Measurements from ENCODE around the gene SBNO2. TPM values are rescaled to one million over a fixed set of nuclear protein-coding genes. Genes with fewer than 3 reads are reported as not detected.

SBNO2 gene
- total RNA-seq, 6 experiments from 2014 or later: 21.5 to 54.4 (median 25.5) TPM

DNA sequence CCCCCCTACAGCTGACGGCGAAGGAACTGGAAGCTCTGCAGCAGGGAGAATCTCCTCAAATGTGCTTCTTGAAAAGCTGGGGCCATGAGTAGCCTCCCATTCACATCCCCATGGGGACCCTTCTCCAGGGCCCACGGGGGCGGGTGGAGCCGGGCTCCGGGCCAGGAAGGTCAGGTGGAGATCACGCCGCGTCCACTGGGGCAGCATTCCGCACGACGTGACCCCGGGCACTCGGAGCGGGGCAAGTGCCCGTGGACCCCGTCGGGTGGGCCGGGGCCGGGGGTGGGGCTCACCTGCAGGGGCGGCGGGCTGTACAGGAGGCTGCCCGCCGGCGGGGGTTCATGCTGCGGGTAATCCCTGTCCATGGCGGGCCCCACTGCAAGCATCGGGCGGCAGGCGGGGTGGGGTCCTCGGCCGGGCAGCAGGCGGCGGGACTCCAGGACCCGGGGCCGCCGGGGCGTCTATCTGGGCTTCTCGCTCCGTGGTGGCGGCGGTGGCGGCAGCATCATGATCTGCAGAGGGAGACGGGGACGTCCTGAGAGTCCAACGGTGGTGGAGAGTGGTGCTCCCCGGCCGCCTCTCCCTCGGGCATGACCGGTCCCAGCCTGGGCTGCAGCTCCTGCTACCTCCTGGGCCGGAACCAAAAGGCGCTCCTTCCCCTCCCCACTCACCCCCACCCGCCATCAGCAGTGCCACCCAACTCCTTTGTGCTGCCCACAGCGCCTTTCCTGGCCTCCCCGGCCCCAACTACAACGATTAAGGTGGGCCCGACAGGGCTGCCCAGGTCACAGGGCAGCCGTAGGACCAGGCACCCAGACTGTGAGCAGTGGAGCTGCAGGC is 20.0 kb downstream of the SBNO2 start:
- no peak for ATAC-seq
- WGBS (ENCODE audit: insufficient coverage, low coverage, low lambda C conversion rate, missing lambda C conversion rate): 55% methylated on average over 4 of the region's 58 CpGs
- Histone ChIP-seq H3K4me1 (peaks cover 0 to 27% (median 9%) of the 10 kb centered on the region in 4 donors), H3K36me3 (peaks cover 0 to 12% (median 11%) of the 10 kb centered on the region in 4 donors), H3K27me3 (no peaks in the 10 kb centered on the region), H3K27ac (peak overlapping the region; percentile 92 to 99 (median 95)), H3K9me3 (no peaks in the 10 kb centered on the region), H3K4me3 (peak overlapping the region; percentile 41 to 46 (median 43))
- DNase-seq: peak in 1 of 3 donors; percentile 53
- TF ChIP-seq, protein P1, sequence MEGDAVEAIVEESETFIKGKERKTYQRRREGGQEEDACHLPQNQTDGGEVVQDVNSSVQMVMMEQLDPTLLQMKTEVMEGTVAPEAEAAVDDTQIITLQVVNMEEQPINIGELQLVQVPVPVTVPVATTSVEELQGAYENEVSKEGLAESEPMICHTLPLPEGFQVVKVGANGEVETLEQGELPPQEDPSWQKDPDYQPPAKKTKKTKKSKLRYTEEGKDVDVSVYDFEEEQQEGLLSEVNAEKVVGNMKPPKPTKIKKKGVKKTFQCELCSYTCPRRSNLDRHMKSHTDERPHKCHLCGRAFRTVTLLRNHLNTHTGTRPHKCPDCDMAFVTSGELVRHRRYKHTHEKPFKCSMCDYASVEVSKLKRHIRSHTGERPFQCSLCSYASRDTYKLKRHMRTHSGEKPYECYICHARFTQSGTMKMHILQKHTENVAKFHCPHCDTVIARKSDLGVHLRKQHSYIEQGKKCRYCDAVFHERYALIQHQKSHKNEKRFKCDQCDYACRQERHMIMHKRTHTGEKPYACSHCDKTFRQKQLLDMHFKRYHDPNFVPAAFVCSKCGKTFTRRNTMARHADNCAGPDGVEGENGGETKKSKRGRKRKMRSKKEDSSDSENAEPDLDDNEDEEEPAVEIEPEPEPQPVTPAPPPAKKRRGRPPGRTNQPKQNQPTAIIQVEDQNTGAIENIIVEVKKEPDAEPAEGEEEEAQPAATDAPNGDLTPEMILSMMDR (IDR thresholded peaks at IDR 0.05): no peak
- TF ChIP-seq POLR2A (IDR thresholded peaks at IDR 0.05): no peak
- intact Hi-C loops (cut with DNase I): no loop called here

DNA sequence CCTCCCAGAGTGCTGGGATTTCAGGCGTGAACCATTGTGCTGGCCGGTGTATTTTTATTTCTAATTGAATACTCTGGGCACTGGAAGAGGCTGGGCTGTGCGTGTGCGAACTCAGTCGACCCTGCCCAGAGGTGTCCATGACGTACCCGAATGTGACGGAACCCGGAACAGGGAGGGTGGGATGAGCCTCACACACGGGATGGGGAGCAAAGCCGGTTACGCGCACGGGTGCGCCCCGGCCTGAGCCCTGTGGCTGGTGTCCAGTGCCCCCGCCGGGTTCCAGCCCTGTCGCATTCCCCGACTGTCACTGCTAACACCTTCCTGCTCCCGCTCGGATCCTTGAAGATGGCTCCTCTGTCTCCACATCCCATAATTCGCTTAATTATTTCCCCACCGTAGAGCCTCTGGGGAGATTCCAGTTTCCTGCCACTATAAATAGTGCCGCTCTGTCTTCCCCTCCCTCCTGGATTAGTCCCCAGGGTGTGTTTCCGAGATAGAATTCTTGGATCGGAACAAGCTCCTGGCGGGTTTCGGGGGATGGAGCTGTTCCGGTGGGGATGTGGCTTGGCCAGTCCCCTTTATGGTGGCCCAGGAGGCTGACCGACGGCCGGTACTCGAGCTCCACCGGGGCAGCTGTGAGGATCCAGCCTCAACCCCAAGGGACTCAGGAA is 22.0 kb downstream of the SBNO2 start:
- intact Hi-C loops (cut with DNase I): no loop called here
- Histone ChIP-seq H3K4me3 (no peak overlapping the region), H3K4me1 (peaks cover 0 to 27% (median 9%) of the 10 kb centered on the region in 4 donors), H3K9me3 (no peaks in the 10 kb centered on the region), H3K27ac (peak overlapping the region; percentile 32 to 76 (median 62)), H3K36me3 (peaks cover 0 to 12% (median 12%) of the 10 kb centered on the region in 4 donors), H3K27me3 (no peaks in the 10 kb centered on the region)
- no peak for ATAC-seq
- TF ChIP-seq POLR2A (IDR thresholded peaks at IDR 0.05): no peak
- TF ChIP-seq, protein P1 (IDR thresholded peaks at IDR 0.05): no peak
- peak in 1 of 3 donors; percentile 41 for DNase-seq
- 60% methylated on average over 12 of the region's 35 CpGs for WGBS (ENCODE audit: insufficient coverage, low coverage, low lambda C conversion rate, missing lambda C conversion rate)

DNA sequence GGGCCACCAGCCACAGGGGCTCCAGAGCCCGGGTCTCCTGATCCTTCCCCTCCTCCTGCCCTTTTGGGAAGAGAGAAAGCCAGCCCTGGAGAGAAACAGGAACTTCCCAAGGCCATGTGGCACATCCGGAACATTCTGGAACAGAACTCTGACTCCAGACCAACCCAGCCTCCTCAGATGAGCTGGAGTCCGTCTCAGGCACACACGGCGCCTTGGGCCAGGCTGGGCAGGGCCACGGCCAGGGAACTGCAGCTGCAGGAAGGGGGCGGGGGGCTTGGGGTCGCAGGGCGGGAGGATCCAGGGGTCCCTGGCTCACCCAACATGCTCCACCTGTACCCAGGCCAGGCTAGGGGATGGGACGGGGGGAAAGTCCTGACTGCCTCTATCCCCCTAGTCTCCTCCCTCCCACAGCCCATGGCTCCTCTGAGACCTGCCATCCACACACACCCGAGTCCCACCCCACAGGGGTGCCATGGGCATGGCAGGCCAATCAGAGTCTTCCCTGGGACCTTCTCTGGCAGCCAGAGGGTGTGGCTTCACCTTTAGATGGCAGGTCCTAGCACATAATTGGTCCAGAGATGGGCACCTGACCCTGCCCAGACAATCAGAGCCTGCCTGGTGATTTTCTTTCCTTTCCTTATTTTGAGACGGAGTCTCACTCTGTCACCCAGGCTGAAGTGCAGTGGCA is 22.9 kb downstream of the SBNO2 start:
- H3K27me3 ChIP-seq: no peaks in the 10 kb centered on the region
- peaks cover 0 to 24% (median 9%) of the 10 kb centered on the region in 4 donors for H3K4me1 ChIP-seq
- peak overlapping the region; percentile 32 to 76 (median 62) for H3K27ac ChIP-seq
- DNase-seq (peak in 2 of 3 donors; percentile 44 to 66), ATAC-seq (peak in 3 of 4 donors; percentile 6 to 29 (median 14))
- peaks cover 0 to 14% (median 13%) of the 10 kb centered on the region in 4 donors for H3K36me3 ChIP-seq
- TF ChIP-seq, protein P1 (IDR thresholded peaks at IDR 0.05): no peak
- TF ChIP-seq POLR2A (IDR thresholded peaks at IDR 0.05): no peak
- intact Hi-C loops (cut with DNase I): no loop called here
- H3K4me3 ChIP-seq: no peak overlapping the region
- WGBS (ENCODE audit: insufficient coverage, low coverage, low lambda C conversion rate, missing lambda C conversion rate): 90% methylated on average over 2 of the region's 12 CpGs
- H3K9me3 ChIP-seq: no peaks in the 10 kb centered on the region

DNA sequence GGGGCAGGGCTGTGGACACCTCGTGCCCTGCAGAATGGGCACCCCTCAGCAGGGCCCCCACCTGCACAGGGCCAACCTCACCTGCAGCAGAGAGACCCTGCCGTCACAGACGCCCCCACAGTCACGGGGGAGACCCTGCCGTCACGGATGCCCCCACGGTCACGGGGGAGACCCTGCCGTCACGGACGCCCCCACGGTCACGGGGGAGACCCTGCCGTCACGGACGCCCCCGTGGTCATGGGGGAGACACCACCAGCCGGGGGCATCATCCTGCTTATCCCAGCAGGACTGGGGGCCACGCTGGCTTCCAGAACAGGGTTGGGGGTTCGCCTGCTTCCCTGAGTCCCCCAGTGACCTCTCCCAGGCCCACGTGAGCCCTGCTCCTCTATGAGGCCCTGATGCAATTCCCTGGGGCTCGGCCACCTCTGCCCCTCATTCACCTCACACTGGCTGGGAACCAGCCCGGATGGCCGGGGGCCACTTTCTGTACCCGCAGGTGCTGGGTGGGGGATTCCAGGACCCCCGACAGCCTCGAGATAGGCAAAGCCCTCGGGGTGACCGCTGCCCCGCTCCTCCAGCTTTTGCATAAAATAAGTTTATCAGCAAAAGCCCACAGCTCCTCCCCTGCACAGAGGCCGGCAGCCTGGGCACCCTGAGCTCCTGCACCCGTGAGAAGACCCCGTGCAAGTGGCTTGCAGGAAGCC is 23.6 kb downstream of the SBNO2 start:
- ATAC-seq (no peak), DNase-seq (peak in 2 of 3 donors; percentile 21 to 54)
- intact Hi-C loops (cut with DNase I): no loop called here
- 100% methylated on average over 2 of the region's 33 CpGs for WGBS (ENCODE audit: insufficient coverage, low coverage, low lambda C conversion rate, missing lambda C conversion rate)
- H3K9me3 ChIP-seq: no peaks in the 10 kb centered on the region
- H3K27me3 ChIP-seq: no peaks in the 10 kb centered on the region
- H3K4me1 ChIP-seq: peaks cover 0 to 17% (median 5%) of the 10 kb centered on the region in 4 donors
- H3K4me3 ChIP-seq: no peak overlapping the region
- H3K27ac ChIP-seq: peak overlapping the region; percentile 30 to 76 (median 62)
- no peak for TF ChIP-seq POLR2A (IDR thresholded peaks at IDR 0.05)
- TF ChIP-seq, protein P1 (IDR thresholded peaks at IDR 0.05): no peak
- H3K36me3 ChIP-seq: peaks cover 0 to 16% (median 14%) of the 10 kb centered on the region in 4 donors

All from right lobe of liver (tissue), 6 donors.